HG02981 (cell line): ENCODE measurements around the gene EFNA4.

ENCODE experiments used
- ATAC-seq: cut with Tn5 transposase; IDR thresholded peaks from one replicate; pipeline ENCODE4 v1.9.1; 2021; ENCODE audit warnings: mild to moderate bottlenecking, moderate library complexity; ENCODE audit not compliant: unreplicated experiment

The EFNA4 gene

DNA sequence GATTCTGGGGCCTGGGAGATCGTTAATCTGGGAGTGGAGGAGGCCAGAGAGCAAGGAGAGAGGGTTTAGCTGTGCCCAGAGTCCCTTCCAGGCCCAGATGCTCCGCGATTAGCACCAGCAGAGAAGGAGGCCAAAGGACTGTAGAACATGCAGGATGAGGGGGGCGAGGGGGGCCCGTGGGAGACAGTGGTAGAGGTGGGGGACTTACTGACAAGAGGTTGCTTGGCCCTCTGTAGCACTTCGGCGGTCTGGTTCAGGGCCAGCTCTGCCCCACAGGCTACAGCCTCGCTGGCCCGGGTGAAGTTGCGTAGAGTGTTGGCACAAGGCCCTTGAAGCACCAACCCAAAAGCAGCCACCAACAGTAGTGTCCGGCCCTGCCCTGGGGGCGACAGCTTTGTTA, 30.7 kb upstream of the EFNA4 start:
- ATAC-seq: no peak

DNA sequence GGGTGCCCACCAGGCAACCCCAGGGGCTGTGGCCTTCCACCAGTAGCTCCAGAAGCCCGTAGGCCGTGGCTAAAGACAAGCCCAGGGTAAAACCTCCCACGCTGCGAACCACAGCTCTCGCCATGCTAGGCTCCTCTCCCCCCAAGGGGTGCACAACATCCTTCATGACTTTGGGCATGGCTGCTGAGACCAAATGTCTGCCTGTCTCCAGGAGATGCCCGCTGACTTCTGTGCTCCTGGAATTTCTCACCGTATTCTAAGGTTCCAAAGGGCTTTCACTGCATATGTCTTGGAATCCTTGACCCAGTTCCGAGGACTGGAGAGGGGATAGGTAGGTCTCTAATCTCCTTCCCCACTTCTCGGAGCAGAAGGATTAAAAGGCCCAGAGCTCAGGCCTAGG, 30.0 kb upstream of the EFNA4 start, which contains the start of the genes DCST1 and DCST2:
DCST1 (plus strand) TSS at position 301 of the 400 bp plus-strand sequence. CDS start 213 bp downstream, outside the sequence.
DCST2 (minus strand) TSS at position 258 of the 400 bp plus-strand sequence; CDS start at position 178, 80 bp downstream.
- ATAC-seq: no peak

DNA sequence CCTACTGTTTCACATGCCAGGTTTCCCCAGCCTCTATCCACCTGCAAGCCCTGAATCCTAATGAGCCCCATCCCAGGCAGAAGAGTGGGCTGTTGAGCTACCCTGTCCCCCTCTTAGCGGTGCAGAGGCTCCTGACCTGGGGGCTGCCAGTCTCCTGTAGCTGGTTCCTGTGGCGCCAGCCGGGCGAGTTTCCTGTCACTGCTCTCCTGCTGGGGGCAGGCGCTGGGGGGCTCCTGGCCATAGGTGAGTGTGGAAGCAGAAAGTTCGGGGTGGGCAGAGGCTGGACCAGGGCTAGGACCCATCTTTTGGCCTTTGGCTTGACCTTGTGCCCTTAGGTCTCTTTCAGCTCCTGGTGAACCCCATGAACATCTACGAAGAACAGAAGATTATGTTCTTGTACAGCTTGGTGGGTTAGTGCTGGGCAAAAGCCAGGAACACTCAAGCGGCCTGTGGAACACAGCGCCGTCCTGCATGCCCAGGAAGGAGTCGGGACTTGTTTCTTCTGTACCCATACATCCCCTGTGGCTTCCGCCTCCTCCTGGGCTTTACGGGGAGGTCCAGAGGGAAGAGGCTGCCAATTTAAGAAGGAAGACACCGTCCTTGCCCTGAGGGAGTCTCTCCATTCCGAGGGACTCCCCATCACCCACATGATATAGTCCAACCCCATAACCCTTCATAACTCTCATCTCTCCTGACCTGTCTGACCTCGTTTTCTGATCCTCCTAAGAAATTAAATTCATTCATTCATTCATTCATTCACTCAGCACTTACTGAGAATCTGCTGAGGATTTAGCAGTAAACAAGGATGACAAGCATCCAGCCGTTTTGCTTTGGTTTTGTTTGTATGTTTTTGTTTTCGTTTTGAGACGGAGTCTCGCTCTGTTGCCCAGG, 29.0 kb upstream of the EFNA4 start:
- no peak for ATAC-seq

DNA sequence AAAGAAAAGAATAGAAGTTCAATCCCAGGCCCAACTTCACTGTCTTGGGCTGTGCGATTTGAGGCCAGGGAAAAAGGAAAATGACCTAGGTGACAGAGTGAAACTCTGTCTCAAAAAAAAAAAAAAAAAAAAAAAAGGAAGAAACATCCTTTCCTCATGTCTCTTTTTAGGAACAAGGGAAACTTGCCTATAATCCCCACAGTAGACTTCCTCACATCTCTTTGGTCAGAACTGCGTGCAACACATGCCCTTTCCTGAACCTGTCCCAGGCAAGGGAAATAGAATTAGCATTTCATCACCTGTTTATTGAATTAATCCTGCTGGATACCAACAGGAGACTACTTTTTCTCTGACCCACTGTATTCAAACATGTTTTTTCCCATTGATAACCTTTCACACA, 27.6 kb upstream of the EFNA4 start:
- no peak for ATAC-seq

DNA sequence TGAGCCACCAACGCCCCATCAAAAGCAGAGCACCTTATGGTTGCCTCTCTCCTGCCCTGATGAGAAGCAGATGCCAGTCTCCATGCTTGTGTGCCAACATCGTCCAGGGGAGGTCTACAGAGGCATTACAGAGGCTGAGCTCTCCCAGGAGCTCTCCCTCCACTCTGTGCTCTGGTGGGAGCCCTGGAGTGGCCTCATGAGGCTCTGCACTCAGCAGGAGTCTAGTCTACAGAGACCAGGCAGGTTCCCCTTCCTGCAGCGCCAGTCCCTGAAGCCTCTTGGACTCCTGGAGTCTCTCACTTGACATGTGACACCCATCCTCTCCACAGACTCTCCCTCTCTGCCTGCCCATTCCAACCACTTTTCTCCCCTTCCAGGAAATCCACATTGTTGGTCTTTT, 26.5 kb upstream of the EFNA4 start:
- ATAC-seq: no peak

DNA sequence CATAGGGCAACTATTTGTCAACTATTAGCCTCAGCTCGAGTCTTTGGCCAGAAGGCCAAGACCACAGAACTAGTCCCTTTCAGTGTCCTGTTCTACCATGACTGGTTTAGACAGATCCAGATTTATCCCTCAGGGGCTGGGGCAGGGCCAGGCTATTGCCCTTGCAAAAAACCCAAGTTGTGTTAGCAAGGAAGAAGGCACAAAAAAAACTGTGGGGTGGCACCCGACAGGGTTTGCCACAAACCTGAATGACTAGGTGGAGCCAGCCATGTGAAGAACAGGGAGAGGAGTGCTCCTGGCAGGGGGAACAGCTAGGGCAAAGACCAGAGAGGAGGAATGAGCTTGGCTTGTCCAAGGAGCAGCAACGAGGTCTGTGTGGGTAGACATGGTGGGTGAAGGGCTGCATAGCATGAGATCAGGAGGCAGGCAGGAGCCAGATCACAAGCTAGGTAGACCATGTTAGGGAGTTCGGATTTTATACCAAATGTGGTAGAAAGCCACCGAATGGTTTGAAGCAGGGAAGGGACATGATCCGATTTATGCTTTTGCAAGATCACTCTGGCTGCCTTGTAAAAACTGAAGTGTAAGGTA, 25.6 kb upstream of the EFNA4 start:
- no peak for ATAC-seq

DNA sequence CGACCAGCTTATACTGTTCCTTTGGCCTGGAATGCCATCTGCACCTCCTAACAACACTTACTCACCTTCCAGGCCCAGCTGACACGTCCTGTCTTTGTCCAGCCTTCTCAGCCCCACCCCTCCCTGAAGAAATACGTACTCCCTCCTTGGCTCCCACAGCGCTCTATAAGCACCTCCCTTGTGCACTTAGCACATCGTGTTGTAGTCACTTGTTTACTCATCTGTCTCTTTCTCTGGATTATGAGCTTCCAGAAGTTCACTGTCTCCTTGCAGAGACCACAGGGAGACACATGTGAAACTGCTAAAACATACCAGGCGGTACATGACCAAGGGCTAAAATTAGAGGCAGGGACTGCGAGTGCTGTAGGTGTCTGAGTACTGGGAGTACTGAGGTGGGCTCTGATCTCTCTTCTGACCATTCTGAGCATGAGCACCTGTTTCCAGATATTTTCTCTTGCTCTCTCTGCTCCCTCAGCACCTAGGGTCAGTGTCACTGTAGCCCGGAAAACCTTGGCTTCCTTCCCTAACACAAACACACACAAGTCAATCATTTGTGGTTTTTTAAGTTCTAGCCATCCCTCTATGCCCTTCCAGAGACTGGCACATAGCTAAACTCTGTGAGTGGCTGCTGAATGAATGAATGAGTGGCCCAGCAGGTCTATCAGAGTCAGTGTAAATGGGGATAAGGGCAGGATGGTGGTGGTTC, 24.8 kb upstream of the EFNA4 start:
- ATAC-seq: no peak

DNA sequence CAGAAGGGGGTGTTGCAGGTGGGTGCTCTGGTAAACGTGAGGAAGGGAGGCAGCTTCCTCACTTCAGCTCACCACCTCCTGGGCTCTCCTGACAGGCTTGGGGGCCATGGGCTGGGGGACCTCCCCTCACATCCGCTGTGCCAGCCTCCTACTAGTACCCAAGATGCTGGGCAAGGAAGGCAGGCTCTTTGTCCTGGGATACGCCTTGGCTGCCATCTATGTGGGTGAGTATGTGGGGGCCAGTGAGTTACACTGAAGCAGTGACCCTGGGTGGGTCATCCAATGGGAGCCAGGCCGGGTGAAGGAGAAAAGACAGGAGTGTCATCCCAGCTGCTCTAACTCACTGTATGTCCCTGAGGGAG, 24.3 kb upstream of the EFNA4 start:
- ATAC-seq: no peak

DNA sequence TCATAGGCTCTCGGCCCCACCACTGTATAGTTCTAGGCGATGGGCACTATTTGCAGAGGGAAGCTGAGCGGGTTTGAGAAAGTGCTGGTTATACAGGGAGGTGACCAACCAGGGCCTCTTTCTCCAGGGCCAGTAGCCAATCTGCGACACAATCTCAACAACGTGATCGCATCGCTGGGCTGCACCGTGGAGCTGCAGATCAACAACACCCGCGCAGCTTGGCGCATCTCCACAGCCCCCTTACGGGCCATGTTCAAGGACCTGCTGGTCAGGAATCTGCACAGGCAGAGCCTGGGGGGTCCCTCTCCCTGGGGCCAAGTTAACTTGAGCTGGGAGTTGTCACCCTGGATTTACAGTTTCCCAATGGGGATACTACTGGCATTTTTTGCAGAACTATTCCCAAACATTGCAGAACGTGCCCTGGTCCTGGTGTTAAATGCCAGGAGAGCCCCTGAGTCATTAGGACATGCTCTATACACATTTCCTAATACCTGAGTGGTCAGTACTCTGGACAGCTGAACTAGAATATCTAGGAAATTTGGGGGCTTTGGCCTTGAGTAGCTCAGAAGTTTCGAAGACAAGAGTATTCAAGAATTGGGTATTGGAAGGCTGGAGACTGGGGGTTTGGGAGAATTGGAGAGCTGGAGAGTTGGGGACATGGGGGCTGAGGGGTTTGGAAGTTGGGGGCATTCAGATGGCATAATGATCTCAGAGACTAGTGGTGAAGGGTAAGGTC, 23.0 kb upstream of the EFNA4 start:
- no peak for ATAC-seq

DNA sequence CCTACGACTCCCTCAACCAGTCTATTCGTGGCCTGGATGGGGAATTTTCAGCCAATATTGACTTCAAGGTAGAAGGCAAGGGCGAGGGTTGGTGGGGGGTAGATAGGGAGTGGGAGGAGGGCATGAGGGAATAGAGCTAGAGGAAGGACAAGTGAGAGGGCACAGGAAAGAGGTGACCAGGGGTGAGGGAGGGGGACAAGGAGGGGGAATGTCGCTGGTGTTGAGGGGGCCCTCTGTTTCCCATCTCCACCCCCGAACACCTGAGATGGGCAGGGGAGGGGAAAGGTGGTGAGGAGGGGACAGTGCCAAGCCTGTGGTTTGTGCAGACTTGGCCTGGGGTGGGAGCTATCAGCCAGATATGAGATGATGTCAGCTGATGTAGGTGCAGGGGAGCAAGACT, 20.8 kb upstream of the EFNA4 start:
- ATAC-seq: no peak

DNA sequence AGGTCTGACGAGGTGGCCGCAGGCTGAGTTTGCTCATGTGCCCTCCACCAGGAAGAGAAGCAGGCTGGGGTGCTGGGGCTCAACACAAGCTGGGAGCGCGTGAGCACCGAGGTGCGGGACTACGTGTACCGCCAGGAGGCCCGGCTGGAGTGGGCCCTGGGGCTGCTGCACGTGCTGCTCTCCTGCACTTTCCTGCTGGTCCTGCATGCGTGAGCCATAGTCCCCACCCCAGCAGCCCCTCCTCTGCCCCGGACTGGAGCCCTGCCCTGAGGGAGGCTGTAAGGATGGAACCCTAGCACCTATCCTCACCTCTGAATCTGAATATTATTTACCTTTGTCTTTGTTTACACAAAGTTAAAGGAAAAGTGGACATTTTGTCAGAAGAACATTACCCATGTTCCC, 20.2 kb upstream of the EFNA4 start:
- no peak for ATAC-seq

DNA sequence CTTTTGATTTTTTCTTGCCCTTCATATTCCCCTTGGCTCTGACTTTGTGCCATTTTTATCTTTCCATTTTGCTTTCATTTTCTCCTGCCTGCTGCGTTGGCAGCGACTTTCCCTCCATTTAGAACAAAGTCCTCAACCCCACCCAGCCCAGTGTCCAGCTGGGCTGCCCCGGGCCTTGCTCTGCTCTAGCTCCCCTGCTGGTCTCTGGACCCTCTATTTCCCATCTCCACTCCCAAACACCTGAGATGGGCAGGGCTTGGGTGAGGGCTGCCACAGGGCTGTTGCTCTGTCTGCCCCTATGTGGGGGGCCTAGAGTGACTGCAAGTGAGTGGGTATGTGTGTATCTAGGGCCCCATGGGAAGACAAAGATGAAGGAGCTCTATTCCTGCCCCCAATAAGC, 19.7 kb upstream of the EFNA4 start:
- no peak for ATAC-seq

DNA sequence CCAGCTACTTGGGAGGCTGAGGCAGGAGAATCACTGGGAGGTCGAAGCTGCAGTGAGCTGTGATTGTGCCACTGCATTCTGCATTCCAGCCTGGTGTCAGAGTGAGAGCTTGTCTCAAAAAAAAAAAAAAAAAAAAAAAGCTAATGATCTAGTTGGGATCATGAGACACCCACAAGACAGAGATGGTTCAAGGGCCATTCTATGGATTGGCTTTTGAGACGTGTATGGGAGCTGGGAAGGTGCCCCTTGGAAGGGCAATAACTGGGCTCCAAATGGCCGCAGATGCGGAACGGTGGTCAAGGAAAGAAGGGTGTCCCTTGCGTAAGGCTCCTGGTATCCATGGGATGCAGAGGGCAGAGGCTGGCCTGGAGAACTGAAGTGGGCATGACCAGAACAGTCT, 19.2 kb upstream of the EFNA4 start:
- ATAC-seq: no peak

DNA sequence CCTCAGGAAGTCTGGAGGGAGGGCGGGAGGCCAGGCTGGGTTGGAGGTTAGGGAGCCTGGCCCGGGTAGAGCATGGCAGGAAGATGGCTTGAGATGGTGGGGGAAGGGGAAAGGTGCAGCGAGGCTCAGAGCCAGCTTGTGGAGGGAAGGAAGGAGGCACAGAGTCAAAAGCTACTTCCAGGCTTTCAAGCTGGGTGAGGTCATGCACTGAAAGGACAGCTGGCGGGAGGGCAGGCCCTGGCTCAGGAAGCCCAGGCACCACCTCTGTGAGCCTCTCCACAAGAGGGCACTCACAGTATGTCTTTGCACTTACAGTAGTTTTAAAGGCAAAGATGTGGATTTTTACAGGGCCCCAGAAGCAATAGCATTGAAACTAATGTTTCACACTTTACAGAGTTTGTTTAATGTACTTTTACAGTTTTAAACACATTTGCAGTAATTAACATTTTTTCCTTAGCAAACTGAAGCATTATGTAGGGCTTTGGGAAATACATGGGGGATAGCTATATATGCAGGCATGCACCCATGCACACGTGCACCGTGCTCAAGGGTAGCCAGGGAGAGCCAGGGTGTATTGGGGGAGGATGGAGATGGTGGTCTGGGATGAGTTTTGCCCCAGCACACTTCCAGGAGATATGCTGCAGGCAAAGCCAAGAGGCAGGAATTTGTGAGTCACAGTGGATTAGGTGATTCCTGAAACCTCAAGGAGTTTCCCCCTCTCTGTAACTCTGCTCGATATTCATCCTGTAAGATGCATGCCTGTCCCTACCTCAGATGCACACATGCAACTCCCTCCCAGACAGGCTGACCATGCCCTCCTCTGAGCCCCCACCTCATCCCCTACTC, 18.5 kb upstream of the EFNA4 start:
- ATAC-seq: no peak

DNA sequence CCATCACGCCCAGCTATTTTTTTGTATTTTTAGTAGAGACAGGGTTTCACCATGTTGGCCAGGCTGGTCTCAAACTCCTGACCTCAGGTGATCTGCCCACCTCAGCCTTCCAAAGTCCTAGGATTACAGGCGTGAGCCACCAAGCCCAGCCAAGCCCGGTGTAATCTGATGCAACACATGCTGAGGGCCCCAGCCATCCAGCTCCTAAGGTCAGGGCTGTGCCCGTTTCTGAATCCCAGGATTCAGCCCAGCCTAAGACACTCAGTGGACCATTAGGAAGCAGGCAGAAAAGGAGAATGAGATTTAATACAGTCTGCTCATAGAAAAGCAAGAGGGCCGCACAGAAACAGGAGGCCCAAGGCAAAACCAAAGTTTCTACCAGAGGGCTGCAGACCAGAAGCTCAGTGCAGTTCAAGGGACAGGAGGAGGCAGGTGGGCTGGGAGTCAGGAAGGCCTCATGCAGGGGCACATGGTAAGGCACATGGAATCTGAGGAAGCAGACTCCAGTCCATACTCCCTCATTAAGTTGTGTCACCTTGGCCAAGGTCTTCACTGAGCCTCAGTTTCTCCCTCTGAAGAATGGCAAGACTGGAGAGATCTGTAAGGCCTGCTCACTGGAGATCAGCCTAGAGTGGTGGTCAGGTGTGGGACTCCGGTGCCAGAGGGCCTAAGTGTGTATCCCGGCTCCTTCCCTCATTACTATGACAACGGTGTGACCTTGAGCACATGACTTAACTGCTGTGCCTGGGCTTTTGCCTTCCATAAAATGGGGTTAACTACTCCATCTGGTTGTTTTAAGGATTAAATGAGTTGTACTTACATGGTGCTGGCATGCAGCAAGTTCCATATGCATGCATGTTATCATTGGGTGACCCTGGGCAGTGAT, 14.8 kb upstream of the EFNA4 start:
- no peak for ATAC-seq

DNA sequence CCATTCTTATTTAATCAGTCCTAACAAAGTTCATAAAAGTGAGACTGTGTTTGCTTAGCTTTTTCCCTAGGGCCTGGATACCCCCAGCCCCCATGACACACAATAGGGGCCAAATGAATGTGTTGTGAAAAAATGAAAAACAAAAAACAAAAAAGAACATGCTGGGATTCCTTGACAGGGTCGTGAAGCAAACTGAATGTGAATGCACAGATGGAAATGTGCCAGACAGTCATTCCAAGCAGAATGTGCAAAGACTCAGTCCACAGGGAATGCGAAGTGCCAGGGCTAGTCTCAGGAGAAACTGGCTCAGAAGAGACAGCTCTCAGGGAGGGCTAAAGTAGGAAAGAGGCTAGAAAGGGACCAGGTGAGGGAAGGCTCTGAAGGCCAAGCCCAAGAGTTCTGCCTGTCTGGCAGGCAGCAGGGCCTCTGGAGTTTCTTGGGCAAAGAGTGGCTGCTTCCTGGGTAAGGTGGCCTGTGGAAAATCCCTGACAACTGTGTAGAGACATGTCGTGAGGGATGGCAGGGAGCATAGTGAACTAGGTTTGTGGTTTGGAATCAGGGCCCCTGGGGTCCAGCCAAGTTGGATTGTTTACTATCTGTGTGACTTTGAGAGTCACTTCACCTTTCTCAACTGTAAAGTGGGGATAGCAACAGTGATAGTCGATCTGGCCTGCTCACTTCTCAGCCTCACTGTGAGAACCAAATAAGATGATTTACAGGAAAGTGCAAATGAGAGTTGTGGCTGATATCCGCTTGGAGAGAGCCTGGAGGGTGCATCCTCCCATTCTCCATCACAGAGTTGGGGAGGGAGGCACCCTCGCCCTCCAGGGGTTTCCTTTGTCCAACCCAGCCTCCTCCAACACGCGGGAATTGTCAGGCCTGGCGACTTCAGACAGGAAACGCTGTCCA, 13.6 kb upstream of the EFNA4 start:
- ATAC-seq: no peak

DNA sequence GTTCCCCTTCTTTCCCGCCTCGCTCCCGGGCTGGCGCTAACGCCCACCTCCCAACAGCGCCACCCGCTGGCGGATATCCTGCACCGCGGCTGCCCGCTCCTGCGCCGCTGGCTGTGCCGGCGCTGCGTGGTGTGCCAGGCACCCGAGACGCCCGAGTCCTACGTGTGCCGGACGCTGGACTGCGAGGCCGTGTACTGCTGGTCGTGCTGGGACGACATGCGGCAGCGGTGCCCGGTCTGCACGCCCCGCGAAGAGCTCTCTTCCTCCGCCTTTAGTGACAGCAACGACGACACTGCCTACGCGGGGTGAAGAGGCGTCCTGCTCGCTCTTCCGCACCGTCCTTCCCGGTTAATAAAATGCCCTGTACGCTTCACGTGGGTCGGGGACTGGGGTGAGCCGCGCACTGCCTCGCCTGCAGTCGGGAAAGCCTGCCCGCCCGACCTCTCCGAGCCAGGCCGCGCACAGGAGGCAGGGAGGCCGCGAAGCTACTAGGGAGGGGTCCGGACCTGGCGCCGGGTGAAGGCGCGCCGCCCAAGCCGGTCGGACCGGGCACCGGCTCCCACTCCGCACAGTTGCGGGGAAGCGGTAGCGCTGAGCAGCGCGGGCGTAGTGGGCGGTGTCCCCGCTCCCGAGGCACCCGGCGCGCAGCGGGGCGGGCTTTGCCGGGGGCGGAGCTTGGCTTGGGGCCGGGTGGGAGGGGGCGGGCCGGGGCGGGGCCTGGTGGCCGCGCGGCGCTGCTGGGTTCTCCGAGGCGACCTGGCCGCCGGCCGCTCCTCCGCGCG, 12.8 kb upstream of the EFNA4 start, which contains the start of gene ADAM15:
ADAM15 (plus strand) TSS at position 757 of the 782 bp plus-strand sequence. CDS start 71 bp downstream, outside the sequence.
- peak; percentile 46 for ATAC-seq
